Measurements from ENCODE around the gene CYP4B1. TPM values are rescaled to one million over a fixed set of nuclear protein-coding genes. Genes with fewer than 3 reads are reported as not detected.

Gene CYP4B1
- not detected in 2 replicates for total RNA-seq

DNA sequence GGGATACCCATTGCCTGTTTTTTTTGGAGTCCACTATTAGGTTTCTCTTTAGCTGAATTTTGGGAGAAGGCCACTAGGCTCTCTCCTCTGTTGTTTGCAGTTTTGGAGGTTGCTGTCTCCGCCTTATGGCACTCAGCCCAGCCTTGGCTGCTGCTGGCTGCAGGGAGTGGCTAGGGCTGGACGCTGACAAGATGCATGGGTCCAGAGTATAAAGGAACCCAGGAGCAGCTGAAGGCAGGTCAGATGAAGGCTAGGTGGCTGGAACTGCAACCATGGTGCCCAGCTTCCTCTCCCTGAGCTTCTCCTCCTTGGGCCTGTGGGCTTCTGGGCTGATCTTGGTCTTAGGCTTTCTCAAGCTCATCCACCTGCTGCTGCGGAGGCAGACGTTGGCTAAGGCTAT, at the start of gene CYP4B1:
TSS of gene CYP4B1 (plus strand) at position 237 of the 400 bp plus-strand sequence. CDS start at position 273, 36 bp downstream.

Other genes starting within 250 kb of the CYP4B1 start
- gene KNCN, start 247.4 kb upstream of the CYP4B1 start, total RNA-seq, result not detected in 2 replicates
- 10.1 and 11.9 TPM in 2 replicates for gene MKNK1, start 194.8 kb upstream of the CYP4B1 start, total RNA-seq
- 8.6 and 10.6 TPM in 2 replicates for gene MOB3C, start 182.2 kb upstream of the CYP4B1 start, total RNA-seq
- 61.5 and 78.1 TPM in 2 replicates for gene ATPAF1, start 130.7 kb upstream of the CYP4B1 start, total RNA-seq
- gene TEX38, start 127.2 kb upstream of the CYP4B1 start, total RNA-seq, result not detected in 2 replicates
- 35.5 and 36.3 TPM in 2 replicates for gene EFCAB14, start 79.9 kb upstream of the CYP4B1 start, total RNA-seq
- not detected in 2 replicates for gene CYP4A11, start 142.4 kb downstream of the CYP4B1 start, total RNA-seq
- not detected in 2 replicates for gene CYP4X1, start 224.6 kb downstream of the CYP4B1 start, total RNA-seq